Measurements from ENCODE around the gene SON.
A peak's percentile ranks its signal among the peaks of the same experiment; 100 is the strongest.

Gene SON

DNA sequence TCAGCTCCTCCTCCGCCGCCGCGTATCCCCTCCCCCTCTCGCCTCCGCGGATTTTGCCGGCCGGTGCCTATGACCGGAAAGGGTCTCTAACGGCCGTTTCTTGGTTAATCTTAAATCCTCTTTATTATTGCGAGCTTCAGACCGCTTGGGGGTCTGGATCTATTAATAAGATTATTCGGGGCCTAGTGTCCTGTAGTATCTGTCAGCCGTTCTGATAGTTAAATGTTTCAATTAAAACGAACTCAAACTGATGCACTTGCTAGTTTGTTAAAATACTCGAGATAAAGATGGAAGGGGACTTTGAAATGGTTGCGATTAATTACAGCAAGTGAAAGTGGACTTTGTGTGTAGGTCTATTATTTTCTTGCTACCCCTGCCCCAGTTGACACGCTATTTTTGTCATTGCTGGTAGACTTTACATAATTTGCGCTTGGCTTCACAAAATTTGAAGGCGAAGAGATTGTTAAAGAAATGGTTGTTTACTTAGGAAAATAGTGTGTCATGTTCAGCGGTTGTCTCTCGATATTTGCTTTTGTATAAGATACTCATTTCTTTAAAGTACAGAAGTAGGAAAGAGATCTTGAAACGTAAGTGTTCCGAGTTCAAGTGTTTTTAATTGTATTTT lies 779 bp downstream of the SON start:
- Histone ChIP-seq H3K9me3 (ENCODE audit: control insufficient read depth, low read length) (no peaks in the 10 kb centered on the region), H3K4me1 (ENCODE audit: control insufficient read depth, insufficient read depth, low read length) (peaks cover 3% of the 10 kb centered on the region), H3K27ac (ENCODE audit: insufficient read depth, low read depth, low read length, poor library complexity, severe bottlenecking) (peak overlapping the region; percentile 95), H3K27me3 (ENCODE audit: control insufficient read depth, insufficient read depth, low read length, poor library complexity, severe bottlenecking) (no peaks in the 10 kb centered on the region), H3K4me3 (ENCODE audit: insufficient read depth, low read depth, low read length) (peak overlapping the region; percentile 93), H3K36me3 (ENCODE audit: control insufficient read depth, insufficient read depth, low read length) (peaks cover 17% of the 10 kb centered on the region)
- WGBS, 2 experiments, result 1% methylated on average over 26 of the region's 26 CpGs

DNA sequence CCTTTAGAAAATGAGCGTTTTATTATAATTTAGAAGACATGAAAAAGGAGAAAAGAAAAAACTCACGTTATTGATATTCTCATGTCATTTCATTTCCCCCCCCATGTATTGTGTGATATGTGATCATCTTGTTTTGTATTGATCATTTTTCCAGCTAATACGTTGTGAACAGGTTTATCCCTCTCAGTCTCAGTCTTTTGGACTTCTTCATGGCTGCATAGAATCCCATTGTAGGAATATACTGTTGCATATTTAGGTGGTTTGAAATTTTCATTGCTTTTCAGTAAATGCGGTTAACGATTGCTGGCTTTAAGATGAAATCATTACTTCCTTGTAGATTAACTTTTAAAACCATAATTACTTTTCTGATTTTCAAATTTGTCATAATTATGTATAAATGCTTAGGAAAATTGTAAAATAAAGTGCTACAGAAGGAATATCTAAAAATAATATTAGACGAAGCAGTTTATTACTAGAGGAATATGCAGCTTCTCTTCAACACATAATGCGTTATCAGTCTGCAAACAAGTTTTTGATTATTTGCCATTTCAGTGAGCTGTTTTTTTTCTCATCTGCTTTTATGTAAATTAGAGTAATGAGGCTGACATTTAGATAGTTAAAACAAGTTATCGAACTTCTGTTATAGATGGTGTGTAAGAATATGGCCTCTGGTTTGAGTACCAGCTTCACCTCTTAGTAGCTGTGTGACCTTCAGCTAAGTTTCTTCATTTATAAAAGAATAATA lies 1.8 kb downstream of the SON start:
- Histone ChIP-seq H3K4me3 (ENCODE audit: insufficient read depth, low read depth, low read length) (peak overlapping the region; percentile 93), H3K9me3 (ENCODE audit: control insufficient read depth, low read length) (no peaks in the 10 kb centered on the region), H3K27ac (ENCODE audit: insufficient read depth, low read depth, low read length, poor library complexity, severe bottlenecking) (no peak overlapping the region), H3K4me1 (ENCODE audit: control insufficient read depth, insufficient read depth, low read length) (peaks cover 3% of the 10 kb centered on the region), H3K36me3 (ENCODE audit: control insufficient read depth, insufficient read depth, low read length) (peaks cover 22% of the 10 kb centered on the region), H3K27me3 (ENCODE audit: control insufficient read depth, insufficient read depth, low read length, poor library complexity, severe bottlenecking) (no peaks in the 10 kb centered on the region)
- 53 to 70% methylated on average over 4 to 5 of the region's 8 CpGs for WGBS, 2 experiments

DNA sequence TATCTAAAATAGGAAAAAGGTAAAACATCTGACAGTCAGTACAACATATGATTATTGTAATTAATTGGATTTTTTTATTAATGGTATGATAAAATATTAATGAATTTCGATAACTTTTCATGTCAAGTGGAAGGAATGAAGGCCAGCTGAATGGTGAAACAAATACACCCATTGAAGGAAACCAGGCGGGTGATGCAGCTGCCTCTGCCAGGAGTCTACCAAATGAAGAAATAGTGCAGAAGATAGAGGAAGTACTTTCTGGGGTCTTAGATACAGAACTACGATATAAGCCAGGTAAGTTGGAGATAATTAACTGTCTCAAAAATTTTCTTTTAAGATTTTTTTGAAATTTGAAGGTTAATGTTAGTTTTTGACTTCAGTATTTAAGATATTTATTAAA lies 3.2 kb downstream of the SON start:
- Histone ChIP-seq H3K4me3 (ENCODE audit: insufficient read depth, low read depth, low read length) (no peak overlapping the region), H3K27ac (ENCODE audit: insufficient read depth, low read depth, low read length, poor library complexity, severe bottlenecking) (no peak overlapping the region), H3K4me1 (ENCODE audit: control insufficient read depth, insufficient read depth, low read length) (no peaks in the 10 kb centered on the region), H3K36me3 (ENCODE audit: control insufficient read depth, insufficient read depth, low read length) (peaks cover 37% of the 10 kb centered on the region), H3K9me3 (ENCODE audit: control insufficient read depth, low read length) (no peaks in the 10 kb centered on the region), H3K27me3 (ENCODE audit: control insufficient read depth, insufficient read depth, low read length, poor library complexity, severe bottlenecking) (no peaks in the 10 kb centered on the region)
- WGBS, 2 experiments, result 90 to 96% methylated on average over 3 of the region's 3 CpGs

DNA sequence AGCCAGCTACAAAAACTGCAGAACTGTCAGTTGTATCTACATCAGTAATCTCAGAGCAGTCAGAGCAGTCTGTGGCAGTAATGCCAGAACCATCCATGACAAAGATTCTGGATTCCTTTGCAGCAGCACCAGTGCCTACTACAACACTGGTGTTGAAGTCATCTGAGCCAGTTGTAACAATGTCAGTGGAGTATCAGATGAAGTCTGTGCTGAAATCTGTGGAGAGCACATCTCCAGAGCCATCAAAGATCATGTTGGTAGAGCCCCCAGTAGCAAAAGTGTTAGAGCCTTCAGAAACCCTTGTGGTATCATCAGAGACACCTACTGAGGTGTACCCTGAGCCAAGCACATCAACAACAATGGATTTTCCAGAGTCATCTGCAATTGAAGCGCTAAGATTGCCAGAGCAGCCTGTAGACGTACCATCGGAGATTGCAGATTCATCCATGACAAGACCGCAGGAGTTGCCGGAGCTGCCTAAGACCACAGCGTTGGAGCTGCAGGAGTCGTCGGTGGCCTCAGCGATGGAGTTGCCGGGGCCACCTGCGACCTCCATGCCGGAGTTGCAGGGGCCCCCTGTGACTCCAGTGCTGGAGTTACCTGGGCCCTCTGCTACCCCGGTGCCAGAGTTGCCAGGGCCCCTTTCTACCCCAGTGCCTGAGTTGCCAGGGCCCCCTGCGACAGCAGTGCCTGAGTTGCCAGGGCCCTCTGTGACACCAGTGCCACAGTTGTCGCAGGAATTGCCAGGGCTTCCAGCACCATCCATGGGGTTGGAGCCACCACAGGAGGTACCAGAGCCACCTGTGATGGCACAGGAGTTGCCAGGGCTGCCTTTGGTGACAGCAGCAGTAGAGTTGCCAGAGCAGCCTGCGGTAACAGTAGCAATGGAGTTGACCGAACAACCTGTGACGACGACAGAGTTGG lies 7.3 kb downstream of the SON start:
- Histone ChIP-seq H3K27ac (ENCODE audit: insufficient read depth, low read depth, low read length, poor library complexity, severe bottlenecking) (no peak overlapping the region), H3K27me3 (ENCODE audit: control insufficient read depth, insufficient read depth, low read length, poor library complexity, severe bottlenecking) (no peaks in the 10 kb centered on the region), H3K9me3 (ENCODE audit: control insufficient read depth, low read length) (no peaks in the 10 kb centered on the region), H3K4me3 (ENCODE audit: insufficient read depth, low read depth, low read length) (no peak overlapping the region), H3K4me1 (ENCODE audit: control insufficient read depth, insufficient read depth, low read length) (no peaks in the 10 kb centered on the region), H3K36me3 (ENCODE audit: control insufficient read depth, insufficient read depth, low read length) (peaks cover 75% of the 10 kb centered on the region)
- WGBS, 2 experiments, result 97 to 98% methylated on average over 19 of the region's 19 CpGs

DNA sequence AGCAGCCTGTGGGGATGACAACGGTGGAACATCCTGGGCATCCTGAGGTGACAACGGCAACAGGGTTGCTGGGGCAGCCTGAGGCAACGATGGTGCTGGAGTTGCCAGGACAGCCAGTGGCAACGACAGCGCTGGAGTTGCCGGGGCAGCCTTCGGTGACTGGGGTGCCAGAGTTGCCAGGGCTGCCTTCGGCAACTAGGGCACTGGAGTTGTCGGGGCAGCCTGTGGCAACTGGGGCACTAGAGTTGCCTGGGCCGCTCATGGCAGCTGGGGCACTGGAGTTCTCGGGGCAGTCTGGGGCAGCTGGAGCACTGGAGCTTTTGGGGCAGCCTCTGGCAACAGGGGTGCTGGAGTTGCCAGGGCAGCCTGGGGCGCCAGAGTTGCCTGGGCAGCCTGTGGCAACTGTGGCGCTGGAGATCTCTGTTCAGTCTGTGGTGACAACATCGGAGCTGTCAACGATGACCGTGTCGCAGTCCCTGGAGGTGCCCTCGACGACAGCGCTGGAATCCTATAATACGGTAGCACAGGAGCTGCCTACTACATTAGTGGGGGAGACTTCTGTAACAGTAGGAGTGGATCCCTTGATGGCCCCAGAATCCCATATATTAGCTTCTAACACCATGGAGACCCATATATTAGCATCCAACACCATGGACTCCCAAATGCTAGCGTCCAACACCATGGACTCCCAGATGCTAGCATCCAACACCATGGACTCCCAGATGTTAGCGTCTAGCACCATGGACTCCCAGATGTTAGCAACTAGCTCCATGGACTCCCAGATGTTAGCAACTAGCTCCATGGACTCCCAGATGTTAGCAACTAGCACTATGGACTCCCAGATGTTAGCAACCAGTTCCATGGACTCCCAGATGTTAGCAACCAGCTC lies 8.2 kb downstream of the SON start:
- peaks cover 78% of the 10 kb centered on the region for H3K36me3 ChIP-seq (ENCODE audit: control insufficient read depth, insufficient read depth, low read length)
- H3K4me1 ChIP-seq (ENCODE audit: control insufficient read depth, insufficient read depth, low read length), result no peaks in the 10 kb centered on the region
- H3K4me3 ChIP-seq (ENCODE audit: insufficient read depth, low read depth, low read length), result no peak overlapping the region
- no peaks in the 10 kb centered on the region for H3K9me3 ChIP-seq (ENCODE audit: control insufficient read depth, low read length)
- WGBS, 2 experiments, result 96 to 97% methylated on average over 23 of the region's 23 CpGs
- no peak overlapping the region for H3K27ac ChIP-seq (ENCODE audit: insufficient read depth, low read depth, low read length, poor library complexity, severe bottlenecking)
- no peaks in the 10 kb centered on the region for H3K27me3 ChIP-seq (ENCODE audit: control insufficient read depth, insufficient read depth, low read length, poor library complexity, severe bottlenecking)

DNA sequence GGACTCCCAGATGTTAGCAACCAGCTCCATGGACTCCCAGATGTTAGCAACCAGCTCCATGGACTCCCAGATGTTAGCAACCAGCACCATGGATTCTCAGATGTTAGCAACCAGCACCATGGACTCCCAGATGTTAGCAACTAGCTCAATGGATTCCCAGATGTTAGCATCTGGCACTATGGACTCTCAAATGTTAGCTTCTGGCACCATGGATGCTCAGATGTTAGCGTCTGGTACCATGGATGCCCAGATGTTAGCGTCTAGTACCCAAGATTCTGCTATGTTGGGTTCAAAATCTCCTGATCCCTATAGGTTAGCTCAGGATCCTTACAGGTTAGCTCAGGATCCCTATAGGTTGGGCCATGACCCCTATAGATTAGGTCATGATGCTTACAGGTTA lies 8.8 kb downstream of the SON start:
- no peaks in the 10 kb centered on the region for H3K4me1 ChIP-seq (ENCODE audit: control insufficient read depth, insufficient read depth, low read length)
- no peaks in the 10 kb centered on the region for H3K9me3 ChIP-seq (ENCODE audit: control insufficient read depth, low read length)
- H3K27ac ChIP-seq (ENCODE audit: insufficient read depth, low read depth, low read length, poor library complexity, severe bottlenecking), result no peak overlapping the region
- H3K27me3 ChIP-seq (ENCODE audit: control insufficient read depth, insufficient read depth, low read length, poor library complexity, severe bottlenecking), result no peaks in the 10 kb centered on the region
- WGBS, 2 experiments, result 96 to 97% methylated on average over 2 of the region's 2 CpGs
- peaks cover 77% of the 10 kb centered on the region for H3K36me3 ChIP-seq (ENCODE audit: control insufficient read depth, insufficient read depth, low read length)
- no peak overlapping the region for H3K4me3 ChIP-seq (ENCODE audit: insufficient read depth, low read depth, low read length)

DNA sequence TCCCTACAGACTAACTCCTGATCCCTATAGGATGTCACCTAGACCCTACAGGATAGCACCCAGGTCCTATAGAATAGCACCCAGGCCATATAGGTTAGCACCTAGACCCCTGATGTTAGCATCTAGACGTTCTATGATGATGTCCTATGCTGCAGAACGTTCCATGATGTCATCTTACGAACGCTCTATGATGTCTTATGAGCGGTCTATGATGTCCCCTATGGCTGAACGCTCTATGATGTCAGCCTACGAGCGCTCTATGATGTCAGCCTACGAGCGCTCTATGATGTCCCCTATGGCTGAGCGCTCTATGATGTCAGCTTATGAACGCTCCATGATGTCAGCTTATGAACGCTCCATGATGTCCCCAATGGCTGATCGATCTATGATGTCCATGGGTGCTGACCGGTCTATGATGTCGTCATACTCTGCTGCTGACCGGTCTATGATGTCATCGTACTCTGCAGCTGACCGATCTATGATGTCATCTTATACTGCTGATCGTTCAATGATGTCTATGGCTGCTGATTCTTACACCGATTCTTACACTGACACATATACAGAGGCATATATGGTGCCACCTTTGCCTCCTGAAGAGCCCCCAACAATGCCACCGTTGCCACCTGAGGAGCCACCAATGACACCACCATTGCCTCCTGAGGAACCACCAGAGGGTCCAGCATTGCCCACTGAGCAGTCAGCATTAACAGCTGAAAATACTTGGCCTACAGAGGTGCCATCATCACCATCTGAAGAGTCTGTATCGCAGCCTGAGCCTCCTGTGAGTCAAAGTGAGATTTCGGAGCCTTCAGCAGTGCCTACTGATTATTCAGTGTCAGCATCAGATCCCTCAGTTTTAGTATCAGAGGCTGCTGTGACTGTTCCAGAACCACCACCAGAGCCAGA lies 9.5 kb downstream of the SON start:
- 97% methylated on average over 24 of the region's 24 CpGs for WGBS, 2 experiments
- Histone ChIP-seq H3K27me3 (ENCODE audit: control insufficient read depth, insufficient read depth, low read length, poor library complexity, severe bottlenecking) (no peaks in the 10 kb centered on the region), H3K36me3 (ENCODE audit: control insufficient read depth, insufficient read depth, low read length) (peaks cover 73% of the 10 kb centered on the region)

DNA sequence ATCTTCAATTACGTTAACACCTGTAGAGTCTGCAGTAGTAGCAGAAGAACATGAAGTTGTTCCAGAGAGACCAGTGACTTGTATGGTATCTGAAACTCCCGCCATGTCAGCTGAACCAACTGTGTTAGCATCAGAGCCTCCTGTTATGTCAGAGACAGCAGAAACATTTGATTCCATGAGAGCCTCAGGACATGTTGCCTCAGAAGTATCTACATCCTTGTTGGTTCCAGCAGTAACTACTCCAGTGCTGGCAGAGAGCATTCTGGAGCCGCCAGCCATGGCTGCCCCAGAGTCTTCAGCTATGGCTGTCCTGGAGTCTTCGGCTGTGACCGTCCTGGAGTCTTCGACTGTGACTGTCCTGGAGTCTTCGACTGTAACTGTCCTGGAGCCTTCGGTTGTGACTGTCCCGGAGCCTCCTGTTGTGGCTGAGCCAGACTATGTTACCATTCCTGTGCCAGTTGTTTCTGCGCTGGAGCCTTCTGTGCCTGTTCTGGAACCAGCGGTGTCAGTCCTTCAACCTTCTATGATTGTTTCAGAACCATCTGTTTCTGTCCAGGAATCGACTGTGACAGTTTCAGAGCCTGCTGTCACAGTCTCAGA lies 10.3 kb downstream of the SON start:
- Histone ChIP-seq H3K4me1 (ENCODE audit: control insufficient read depth, insufficient read depth, low read length) (no peaks in the 10 kb centered on the region), H3K36me3 (ENCODE audit: control insufficient read depth, insufficient read depth, low read length) (peaks cover 79% of the 10 kb centered on the region), H3K9me3 (ENCODE audit: control insufficient read depth, low read length) (no peaks in the 10 kb centered on the region), H3K27me3 (ENCODE audit: control insufficient read depth, insufficient read depth, low read length, poor library complexity, severe bottlenecking) (no peaks in the 10 kb centered on the region), H3K4me3 (ENCODE audit: insufficient read depth, low read depth, low read length) (no peak overlapping the region), H3K27ac (ENCODE audit: insufficient read depth, low read depth, low read length, poor library complexity, severe bottlenecking) (no peak overlapping the region)
- WGBS, 2 experiments, result 94% methylated on average over 12 of the region's 12 CpGs

More for the DNA sequence above, 9.5 kb downstream of the SON start:
- Histone ChIP-seq H3K4me3 (ENCODE audit: insufficient read depth, low read depth, low read length) (no peak overlapping the region), H3K4me1 (ENCODE audit: control insufficient read depth, insufficient read depth, low read length) (no peaks in the 10 kb centered on the region), H3K9me3 (ENCODE audit: control insufficient read depth, low read length) (no peaks in the 10 kb centered on the region), H3K27ac (ENCODE audit: insufficient read depth, low read depth, low read length, poor library complexity, severe bottlenecking) (no peak overlapping the region)

Measured in ectodermal cell (in vitro differentiated cells).